Brain microvascular endothelial cell (primary cell): Measurements from ENCODE around the gene CST3.

ENCODE experiments used
- DNase-seq: peaks from one replicate; pipeline ENCODE4 v3.0.0-alpha.2; 2020
- H3K27ac ChIP-seq: fragments of 250-450 bp; sonication (Bioruptor Pico); 2 replicates; pipeline ENCODE4 v1.5.1; 2020; ENCODE audit warnings: mild to moderate bottlenecking, moderate library complexity
- H3K27me3 ChIP-seq: fragments of 250-450 bp; sonication (Bioruptor Pico); replicated peaks from 2 replicates; pipeline ENCODE4 v1.5.1; 2020; ENCODE audit warnings: mild to moderate bottlenecking
- H3K36me3 ChIP-seq: fragments of 250-450 bp; sonication (Bioruptor Pico); replicated peaks from 2 replicates; pipeline ENCODE4 v1.5.1; 2020; ENCODE audit warnings: mild to moderate bottlenecking
- H3K4me3 ChIP-seq: 2 replicates; pipeline ENCODE4 v1.5.1; 2011; ENCODE audit warnings: low read depth, mild to moderate bottlenecking, control low read depth, low read length, moderate library complexity
- in situ Hi-C: cut with HindIII; loops from 2 replicates; pipeline ENCODE4 v1.10.0; 2017; ENCODE audit warnings: low sequenced_read_pairs, low pct_ligation_motif_present
- TF ChIP-seq, protein P1 (sequence below): IDR thresholded peaks from 2 replicates; pipeline ENCODE4 v1.5.1; 2011; ENCODE audit warnings: low read depth, mild to moderate bottlenecking, moderate library complexity, low read length, control low read depth, inconsistent platforms; ENCODE audit errors: missing control alignments

Gene CST3

DNA sequence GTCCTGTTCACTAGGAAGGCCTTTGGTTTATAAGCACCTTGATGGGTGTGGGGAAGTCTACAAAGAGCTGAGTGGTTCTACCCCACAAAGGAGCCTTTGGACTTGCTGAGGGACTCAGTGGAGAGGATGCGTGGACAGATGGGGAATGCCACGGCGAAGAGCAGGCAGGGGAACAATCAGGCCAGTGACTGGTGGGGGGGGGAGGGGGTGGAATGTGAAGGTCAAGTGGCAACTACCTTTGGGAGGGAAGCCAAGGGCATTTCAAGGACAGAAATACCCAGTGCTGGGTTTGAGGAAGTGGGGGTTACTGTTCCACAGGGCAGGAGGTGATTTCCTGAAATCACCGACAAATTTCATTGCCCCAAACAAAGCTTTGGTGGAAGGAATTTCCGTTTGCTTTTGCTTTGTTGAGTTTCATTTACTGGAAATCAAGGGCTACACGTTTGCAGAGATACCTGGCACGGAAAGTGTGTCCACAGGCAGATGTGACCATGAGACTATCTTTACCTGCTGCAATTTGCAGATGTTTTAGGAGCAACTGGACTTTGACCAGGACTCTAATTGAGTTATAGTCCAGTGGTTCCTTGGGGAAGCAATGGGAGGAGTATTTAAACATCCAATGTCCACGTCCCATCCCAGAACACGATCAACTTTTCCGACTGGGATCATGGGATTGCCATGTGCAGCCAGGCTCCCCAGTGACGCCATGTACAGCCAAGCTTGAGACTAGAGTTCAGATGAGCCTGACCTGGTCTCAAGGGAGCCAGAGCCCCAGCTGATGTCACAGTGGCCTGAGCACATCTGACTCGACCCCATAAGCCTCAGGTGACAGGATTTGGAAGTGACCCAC is 8.0 kb downstream of the CST3 start:
- Histone ChIP-seq H3K27ac (no peak overlapping the region), H3K36me3 (peaks cover 23% of the 10 kb centered on the region), H3K4me3 (no peak overlapping the region), H3K27me3 (no peaks in the 10 kb centered on the region)
- TF ChIP-seq, protein P1, sequence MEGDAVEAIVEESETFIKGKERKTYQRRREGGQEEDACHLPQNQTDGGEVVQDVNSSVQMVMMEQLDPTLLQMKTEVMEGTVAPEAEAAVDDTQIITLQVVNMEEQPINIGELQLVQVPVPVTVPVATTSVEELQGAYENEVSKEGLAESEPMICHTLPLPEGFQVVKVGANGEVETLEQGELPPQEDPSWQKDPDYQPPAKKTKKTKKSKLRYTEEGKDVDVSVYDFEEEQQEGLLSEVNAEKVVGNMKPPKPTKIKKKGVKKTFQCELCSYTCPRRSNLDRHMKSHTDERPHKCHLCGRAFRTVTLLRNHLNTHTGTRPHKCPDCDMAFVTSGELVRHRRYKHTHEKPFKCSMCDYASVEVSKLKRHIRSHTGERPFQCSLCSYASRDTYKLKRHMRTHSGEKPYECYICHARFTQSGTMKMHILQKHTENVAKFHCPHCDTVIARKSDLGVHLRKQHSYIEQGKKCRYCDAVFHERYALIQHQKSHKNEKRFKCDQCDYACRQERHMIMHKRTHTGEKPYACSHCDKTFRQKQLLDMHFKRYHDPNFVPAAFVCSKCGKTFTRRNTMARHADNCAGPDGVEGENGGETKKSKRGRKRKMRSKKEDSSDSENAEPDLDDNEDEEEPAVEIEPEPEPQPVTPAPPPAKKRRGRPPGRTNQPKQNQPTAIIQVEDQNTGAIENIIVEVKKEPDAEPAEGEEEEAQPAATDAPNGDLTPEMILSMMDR = no peak
- in situ Hi-C loops = no loop called here
- no peak for DNase-seq

GRCh38 chr20:23629017-23629541 is 8.7 kb downstream of the CST3 start:
- in situ Hi-C loops = no loop called here
- TF ChIP-seq, protein P1 = no peak
- peak; percentile 73 for DNase-seq
- H3K36me3 ChIP-seq = peaks cover 21% of the 10 kb centered on the region
- H3K27me3 ChIP-seq = no peaks in the 10 kb centered on the region
- no peak overlapping the region for H3K4me3 ChIP-seq
- no peak overlapping the region for H3K27ac ChIP-seq

DNA sequence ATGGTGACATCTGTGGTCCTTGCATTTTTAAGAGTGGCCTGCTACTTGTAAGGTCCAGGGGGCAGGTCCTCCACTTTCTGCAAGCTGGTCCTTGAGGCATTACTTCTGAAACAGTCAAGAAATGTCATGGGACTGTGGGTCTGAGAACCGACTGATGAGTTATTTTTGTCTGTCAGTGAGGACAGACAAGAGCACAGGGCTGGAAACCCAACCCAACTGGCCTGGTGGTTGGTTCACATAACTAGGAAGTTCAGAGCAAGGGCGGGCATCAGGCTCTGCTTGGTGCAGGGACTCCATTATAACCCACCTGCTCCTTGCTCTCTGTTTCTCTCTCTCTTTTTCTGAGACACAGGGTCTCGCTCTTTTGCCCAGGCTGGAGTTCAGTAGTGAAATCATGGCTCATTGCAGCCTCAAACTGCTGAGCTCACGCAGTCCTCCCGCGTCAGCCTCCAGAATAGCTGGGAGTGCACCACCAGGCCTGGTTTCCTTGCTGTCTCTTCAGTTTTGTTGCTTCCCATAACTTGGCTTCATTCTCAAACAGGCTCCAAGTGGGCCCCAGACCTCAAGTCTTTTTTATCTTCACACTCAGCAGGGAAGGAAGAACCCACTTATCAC is 9.2 kb downstream of the CST3 start:
- in situ Hi-C loops = no loop called here
- Histone ChIP-seq H3K27ac (no peak overlapping the region), H3K27me3 (no peaks in the 10 kb centered on the region), H3K4me3 (no peak overlapping the region), H3K36me3 (peaks cover 15% of the 10 kb centered on the region)
- TF ChIP-seq, protein P1 = no peak
- no peak for DNase-seq

DNA sequence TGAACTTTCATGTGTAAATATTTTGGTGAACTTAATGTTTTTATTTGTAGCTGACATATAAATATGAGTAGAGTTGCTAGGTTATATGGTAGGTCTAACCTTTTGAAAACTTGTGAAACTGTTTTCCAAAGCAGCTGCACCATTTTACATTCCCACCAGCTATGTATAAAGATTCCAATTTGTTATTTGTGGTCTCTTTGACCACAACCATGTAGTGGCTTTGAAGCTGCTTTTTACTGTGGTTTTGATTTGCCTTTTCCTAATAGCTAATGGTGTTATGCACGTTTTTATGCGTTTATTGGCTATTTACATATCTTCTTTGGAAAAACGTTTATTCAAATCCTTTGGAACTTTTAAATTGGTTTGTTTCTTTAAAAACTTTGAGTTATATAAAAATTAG is 10.3 kb downstream of the CST3 start:
- Histone ChIP-seq H3K27me3 (no peaks in the 10 kb centered on the region), H3K36me3 (peaks cover 6% of the 10 kb centered on the region), H3K4me3 (no peak overlapping the region), H3K27ac (no peak overlapping the region)
- in situ Hi-C loops = no loop called here
- TF ChIP-seq, protein P1 = no peak
- DNase-seq = no peak

DNA sequence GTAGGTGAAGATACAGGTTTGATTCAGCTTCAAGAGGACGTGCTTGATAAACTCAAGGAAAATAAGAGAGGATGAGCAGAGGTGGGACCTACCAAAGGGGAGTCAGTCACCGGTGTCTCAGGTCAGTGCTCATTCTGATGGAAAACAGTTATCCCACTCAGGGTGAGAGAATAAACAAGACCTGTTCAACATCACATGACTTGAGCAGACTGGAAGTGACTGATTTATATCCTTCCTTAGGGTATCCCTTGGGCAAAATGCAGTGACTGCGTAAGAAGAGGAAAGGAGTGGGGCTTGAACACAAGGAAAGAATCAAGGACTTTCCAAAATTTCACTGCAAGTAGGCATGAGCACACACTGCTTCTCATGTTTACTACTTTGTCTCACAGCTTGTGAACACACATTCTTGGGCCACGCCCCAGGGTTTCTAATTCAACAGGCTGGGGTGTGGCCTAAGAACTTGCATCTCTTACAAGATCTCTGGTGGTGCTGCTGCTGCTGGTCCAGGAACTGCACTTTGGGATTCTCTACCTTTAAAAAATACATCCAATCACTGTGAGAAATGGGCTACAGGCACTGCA is 11.6 kb downstream of the CST3 start:
- Histone ChIP-seq H3K36me3 (no peaks in the 10 kb centered on the region), H3K4me3 (no peak overlapping the region), H3K27me3 (no peaks in the 10 kb centered on the region), H3K27ac (no peak overlapping the region)
- TF ChIP-seq, protein P1 = no peak
- DNase-seq = no peak
- in situ Hi-C loops = no loop called here
